DOHH2 (cell line): ENCODE data around the gene BTBD6.

Experiments
- H3F3A ChIP-seq: fragments of 200-600 bp; sonication (generic), shearing (Covaris generic); 2 replicates; pipeline ENCODE4 v1.6.0; 2016; ENCODE audit warnings: antibody characterized with exemption, mild to moderate bottlenecking; ENCODE audit not compliant: control insufficient read depth, insufficient read depth
- H3K27ac ChIP-seq: fragments of 200-600 bp; sonication (generic); 2 replicates; pipeline ENCODE4 v1.5.1; 2014; ENCODE audit warnings: low read depth, mild to moderate bottlenecking, low read length, moderate library complexity
- H3K27me3 ChIP-seq: fragments of 200-600 bp; sonication (generic); 2 replicates; pipeline ENCODE4 v1.6.1; 2014; ENCODE audit warnings: mild to moderate bottlenecking, low read length, mixed read lengths; ENCODE audit not compliant: control insufficient read depth
- H3K36me3 ChIP-seq: fragments of 200-600 bp; sonication (generic); 2 replicates; pipeline ENCODE4 v1.6.1; 2014; ENCODE audit warnings: mild to moderate bottlenecking, low read length, moderate library complexity, mixed read lengths; ENCODE audit not compliant: control insufficient read depth
- H3K4me1 ChIP-seq: fragments of 200-600 bp; sonication (generic); 2 replicates; pipeline ENCODE4 v1.6.1; 2014; ENCODE audit warnings: mild to moderate bottlenecking, low read length, mixed read lengths; ENCODE audit not compliant: control insufficient read depth
- H3K4me2 ChIP-seq: fragments of 200-600 bp; sonication (generic); 2 replicates; pipeline ENCODE4 v1.6.0; 2014; ENCODE audit warnings: mild to moderate bottlenecking, low read length, moderate library complexity
- H3K4me3 ChIP-seq: fragments of 200-600 bp; sonication (generic); 2 replicates; pipeline ENCODE4 v1.5.1; 2014; ENCODE audit warnings: mild to moderate bottlenecking, low read length, mixed read lengths
- H3K79me2 ChIP-seq: fragments of 200-600 bp; sonication (generic); 2 replicates; pipeline ENCODE4 v1.6.1; 2014; ENCODE audit warnings: mild to moderate bottlenecking, low read length, mixed read lengths; ENCODE audit not compliant: control insufficient read depth
- H3K9me2 ChIP-seq: fragments of 200-600 bp; sonication (generic); replicated peaks from 2 replicates; pipeline ENCODE4 v1.6.1; 2014; ENCODE audit warnings: mild to moderate bottlenecking, low read length, mixed read lengths; ENCODE audit not compliant: control insufficient read depth
- H3K9me3 ChIP-seq: fragments of 200-600 bp; sonication (generic); 2 replicates; pipeline ENCODE4 v1.6.1; 2014; ENCODE audit warnings: antibody characterized with exemption, low read length, mixed read lengths; ENCODE audit not compliant: control insufficient read depth, insufficient read depth
- H4K20me1 ChIP-seq: fragments of 200-600 bp; sonication (generic); 2 replicates; pipeline ENCODE4 v1.6.0; 2014; ENCODE audit warnings: low read depth, mild to moderate bottlenecking, antibody characterized with exemption, low read length, moderate library complexity; ENCODE audit not compliant: control insufficient read depth, insufficient read depth
- CTCF ChIP-seq: fragments of 200-600 bp; sonication (generic); IDR thresholded peaks from one replicate; pipeline ENCODE4 v1.5.1; 2014; ENCODE audit warnings: antibody characterized with exemption, mild to moderate bottlenecking, low read depth, low read length; ENCODE audit not compliant: poor library complexity, severe bottlenecking
- EZH2phosphoT487 ChIP-seq: fragments of 200-600 bp; sonication (generic); IDR thresholded peaks from 2 replicates; pipeline ENCODE4 v1.6.1; 2017; ENCODE audit warnings: borderline replicate concordance, mild to moderate bottlenecking, antibody characterized with exemption, low read length, moderate library complexity, mixed read lengths

Gene BTBD6

GRCh38 chr14:105219043-105219612 is 29.2 kb upstream of the BTBD6 start:
- Histone ChIP-seq H3K27ac (no peak overlapping the region), H4K20me1 (no peaks in the 10 kb centered on the region), H3F3A (no peaks in the 10 kb centered on the region; the same call in 1 of the 2 replicates), H3K36me3 (peaks cover 6% of the 10 kb centered on the region; the same call in 1 of the 2 replicates), H3K4me3 (no peak overlapping the region), H3K27me3 (no peaks in the 10 kb centered on the region), H3K9me3 (no peaks in the 10 kb centered on the region; the same call in 1 of the 2 replicates), H3K79me2 (no peaks in the 10 kb centered on the region), H3K9me2 (no peaks in the 10 kb centered on the region), H3K4me1 (no peaks in the 10 kb centered on the region), H3K4me2 (no peak overlapping the region)
- no peak for TF ChIP-seq CTCF
- TF ChIP-seq EZH2phosphoT487: no peak

GRCh38 chr14:105219753-105220152 is 28.6 kb upstream of the BTBD6 start:
- no peaks in the 10 kb centered on the region for H3K9me2 ChIP-seq
- no peaks in the 10 kb centered on the region; the same call in 1 of the 2 replicates for H3F3A ChIP-seq
- no peak overlapping the region for H3K4me3 ChIP-seq
- H3K36me3 ChIP-seq: peaks cover 6% of the 10 kb centered on the region; the same call in 1 of the 2 replicates
- no peaks in the 10 kb centered on the region; the same call in 1 of the 2 replicates for H3K9me3 ChIP-seq
- no peaks in the 10 kb centered on the region for H4K20me1 ChIP-seq
- no peaks in the 10 kb centered on the region for H3K79me2 ChIP-seq
- no peak for TF ChIP-seq CTCF
- no peak for TF ChIP-seq EZH2phosphoT487
- H3K27me3 ChIP-seq: no peaks in the 10 kb centered on the region
- no peak overlapping the region for H3K4me2 ChIP-seq
- no peak overlapping the region for H3K27ac ChIP-seq
- no peaks in the 10 kb centered on the region for H3K4me1 ChIP-seq

- Histone ChIP-seq H3K4me1 (no peaks in the 10 kb centered on the region), H3K9me3 (no peaks in the 10 kb centered on the region; the same call in 1 of the 2 replicates), H3K4me3 (no peak overlapping the region), H3K27me3 (no peaks in the 10 kb centered on the region), H3K79me2 (no peaks in the 10 kb centered on the region), H3K27ac (no peak overlapping the region), H3F3A (no peaks in the 10 kb centered on the region; the same call in 1 of the 2 replicates), H4K20me1 (no peaks in the 10 kb centered on the region), H3K36me3 (peaks cover 7% of the 10 kb centered on the region), H3K4me2 (no peak overlapping the region), H3K9me2 (no peaks in the 10 kb centered on the region)
- no peak for TF ChIP-seq CTCF
- no peak for TF ChIP-seq EZH2phosphoT487
These were observed 27.4 kb upstream of the BTBD6 start for GRCh38 chr14:105220699-105221597.
